Upper lobe of right lung (tissue), 1 donor: Measurements from ENCODE around the gene SAMM50. TPM values are rescaled to one million over a fixed set of nuclear protein-coding genes. Genes with fewer than 3 reads are reported as not detected.

Source experiments
- ATAC-seq: fragments of 200-7000 bp; cut with Tn5 transposase; one replicate; pipeline ENCODE4 v1.9.1; 2020; ENCODE audit warnings: mild to moderate bottlenecking, moderate library complexity
- DNase-seq: peaks from one replicate; pipeline ENCODE4 v3.0.0-alpha.2; 2020
- H3K27ac ChIP-seq: fragments of 200-600 bp; one replicate; pipeline ENCODE4 v1.8.0; 2022
- H3K27me3 ChIP-seq: fragments of 200-600 bp; one replicate; pipeline ENCODE4 v1.8.0; 2022; ENCODE audit warnings: mild to moderate bottlenecking
- H3K36me3 ChIP-seq: fragments of 200-600 bp; one replicate; pipeline ENCODE4 v1.8.0; 2022
- H3K4me1 ChIP-seq: fragments of 200-600 bp; one replicate; pipeline ENCODE4 v1.8.0; 2022
- H3K4me3 ChIP-seq: fragments of 200-600 bp; one replicate; pipeline ENCODE4 v1.8.0; 2022; ENCODE audit warnings: mild to moderate bottlenecking
- H3K9me3 ChIP-seq: fragments of 200-600 bp; one replicate; pipeline ENCODE4 v1.8.0; 2022
- intact Hi-C: fragments of 100-400 bp; cut with DNase I; formaldehyde crosslinking; loops from one replicate; pipeline ENCODE4 v1.11.0; 2022
- total RNA-seq: library from RNA; stranded (reverse); fragmentation: NEBNext Ultra II Directional; extraction: Animal tissue kit (Norgen Biotek cat#: 25700); gene quantifications from one replicate; pipeline ENCODE4 v1.2.1, GENCODE V29; 2021
- TF ChIP-seq, protein P1 (sequence below): fragments of 200-600 bp; IDR thresholded peaks from one replicate; pipeline ENCODE4 v1.8.0; 2022; ENCODE audit warnings: antibody characterized with exemption
- donor health status: DM: no; HTN: yes; CAD: no; lungs with severe emphysema.

Gene SAMM50
- total RNA-seq, 1 donor from 2014 or later = 25.7 TPM

- DNase-seq = no peak
- TF ChIP-seq, protein P1, sequence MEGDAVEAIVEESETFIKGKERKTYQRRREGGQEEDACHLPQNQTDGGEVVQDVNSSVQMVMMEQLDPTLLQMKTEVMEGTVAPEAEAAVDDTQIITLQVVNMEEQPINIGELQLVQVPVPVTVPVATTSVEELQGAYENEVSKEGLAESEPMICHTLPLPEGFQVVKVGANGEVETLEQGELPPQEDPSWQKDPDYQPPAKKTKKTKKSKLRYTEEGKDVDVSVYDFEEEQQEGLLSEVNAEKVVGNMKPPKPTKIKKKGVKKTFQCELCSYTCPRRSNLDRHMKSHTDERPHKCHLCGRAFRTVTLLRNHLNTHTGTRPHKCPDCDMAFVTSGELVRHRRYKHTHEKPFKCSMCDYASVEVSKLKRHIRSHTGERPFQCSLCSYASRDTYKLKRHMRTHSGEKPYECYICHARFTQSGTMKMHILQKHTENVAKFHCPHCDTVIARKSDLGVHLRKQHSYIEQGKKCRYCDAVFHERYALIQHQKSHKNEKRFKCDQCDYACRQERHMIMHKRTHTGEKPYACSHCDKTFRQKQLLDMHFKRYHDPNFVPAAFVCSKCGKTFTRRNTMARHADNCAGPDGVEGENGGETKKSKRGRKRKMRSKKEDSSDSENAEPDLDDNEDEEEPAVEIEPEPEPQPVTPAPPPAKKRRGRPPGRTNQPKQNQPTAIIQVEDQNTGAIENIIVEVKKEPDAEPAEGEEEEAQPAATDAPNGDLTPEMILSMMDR = no peak
Measured at GRCh38 chr22:43968614-43969013, 13.4 kb downstream of the SAMM50 start.

GRCh38 chr22:43969021-43969878, 14.0 kb downstream of the SAMM50 start:
- ATAC-seq = no peak
- intact Hi-C loops = no loop called here
- DNase-seq = no peak

More at GRCh38 chr22:43968614-43969013, 13.4 kb downstream of the SAMM50 start:
- Histone ChIP-seq H3K4me3 (no peak overlapping the region), H3K36me3 (peaks cover 95% of the 10 kb centered on the region), H3K27ac (no peak overlapping the region), H3K9me3 (no peaks in the 10 kb centered on the region), H3K27me3 (no peaks in the 10 kb centered on the region), H3K4me1 (no peaks in the 10 kb centered on the region)
- intact Hi-C loops = no loop called here
- no peak for ATAC-seq

GRCh38 chr22:43969989-43970755, 14.9 kb downstream of the SAMM50 start:
- no peak for ATAC-seq
- H3K4me1 ChIP-seq = no peaks in the 10 kb centered on the region

More at GRCh38 chr22:43969021-43969878, 14.0 kb downstream of the SAMM50 start:
- no peak overlapping the region for H3K4me3 ChIP-seq
- H3K27me3 ChIP-seq = no peaks in the 10 kb centered on the region
- H3K36me3 ChIP-seq = peaks cover 95% of the 10 kb centered on the region
- H3K27ac ChIP-seq = no peak overlapping the region
- H3K4me1 ChIP-seq = no peaks in the 10 kb centered on the region
- no peaks in the 10 kb centered on the region for H3K9me3 ChIP-seq
- TF ChIP-seq, protein P1 = no peak

GRCh38 chr22:43971112-43971511, 15.9 kb downstream of the SAMM50 start:
- intact Hi-C loops = no loop called here
- TF ChIP-seq, protein P1 = no peak
- Histone ChIP-seq H3K4me3 (no peak overlapping the region), H3K27ac (no peak overlapping the region), H3K36me3 (peaks cover 97% of the 10 kb centered on the region), H3K9me3 (no peaks in the 10 kb centered on the region), H3K27me3 (no peaks in the 10 kb centered on the region), H3K4me1 (no peaks in the 10 kb centered on the region)
- DNase-seq (no peak), ATAC-seq (no peak)

More at GRCh38 chr22:43969989-43970755, 14.9 kb downstream of the SAMM50 start:
- Histone ChIP-seq H3K27ac (no peak overlapping the region), H3K4me3 (no peak overlapping the region), H3K9me3 (no peaks in the 10 kb centered on the region), H3K36me3 (peaks cover 95% of the 10 kb centered on the region), H3K27me3 (no peaks in the 10 kb centered on the region)
- intact Hi-C loops = no loop called here
- DNase-seq = no peak
- TF ChIP-seq, protein P1 = no peak

GRCh38 chr22:43972931-43973462, 17.8 kb downstream of the SAMM50 start:
- ATAC-seq (no peak), DNase-seq (no peak)
- Histone ChIP-seq H3K36me3 (peaks cover 97% of the 10 kb centered on the region), H3K27me3 (no peaks in the 10 kb centered on the region), H3K27ac (no peak overlapping the region), H3K4me3 (no peak overlapping the region), H3K9me3 (no peaks in the 10 kb centered on the region), H3K4me1 (no peaks in the 10 kb centered on the region)
- intact Hi-C loops = no loop called here
- TF ChIP-seq, protein P1 = no peak
